Small intestine (tissue), 16 donors: ENCODE results near the gene ZNF304. TPM values are rescaled to one million over a fixed set of nuclear protein-coding genes. Genes with fewer than 3 reads are reported as not detected.

ENCODE experiments used
- DNase-seq, 2 donors: peaks; one replicate each; pipeline versions ENCODE4 v3.0.0 to v3.0.0-alpha.2; 2013
- FAIRE-seq: peaks from 2 replicates; lab custom pipeline; 2012; peaks lifted over from hg19 to GRCh38; lab: Jason Lieb, UNC
- H3K27ac ChIP-seq, 3 donors: one replicate each; pipeline ENCODE4 v1.5.1; 2013; ENCODE audit warnings: low read length in 2 of 3, mild to moderate bottlenecking in 2 of 3, control low read depth in 1 of 3, inconsistent platforms in 1 of 3, low read depth in 1 of 3, moderate library complexity in 1 of 3
- H3K27me3 ChIP-seq, 3 donors: one replicate each; pipeline ENCODE4 v1.6.1; 2013; ENCODE audit warnings: low read length in 3 of 3, inconsistent platforms in 1 of 3; ENCODE audit not compliant: control insufficient read depth in 3 of 3, insufficient read depth in 3 of 3
- H3K36me3 ChIP-seq, 3 donors: one replicate each; pipeline ENCODE4 v1.6.1; 2013; ENCODE audit warnings: low read length in 3 of 3, inconsistent platforms in 1 of 3, low read depth in 1 of 3, mild to moderate bottlenecking in 1 of 3, moderate library complexity in 1 of 3; ENCODE audit not compliant: control insufficient read depth in 3 of 3, insufficient read depth in 2 of 3
- H3K4me1 ChIP-seq, 3 donors: one replicate each; pipeline ENCODE4 v1.6.1; 2013; ENCODE audit warnings: low read length in 2 of 3, inconsistent platforms in 1 of 3, low read depth in 1 of 3, mild to moderate bottlenecking in 1 of 3, moderate library complexity in 1 of 3; ENCODE audit not compliant: control insufficient read depth in 3 of 3, insufficient read depth in 2 of 3
- H3K4me3 ChIP-seq, 3 donors: one replicate each; pipeline ENCODE4 v1.5.1; 2013; ENCODE audit warnings: low read length in 3 of 3, control low read depth in 1 of 3, inconsistent platforms in 1 of 3, low read depth in 1 of 3, mild to moderate bottlenecking in 1 of 3, moderate library complexity in 1 of 3
- H3K9me3 ChIP-seq, 2 donors: one replicate each; pipeline ENCODE4 v1.6.1; 2013; ENCODE audit warnings: low read depth in 1 of 2, low read length in 1 of 2; ENCODE audit not compliant: control insufficient read depth in 2 of 2, insufficient read depth in 1 of 2
- WGBS, 3 donors: extraction: QIAGEN DNeasy Blood & Tissue Kit; methylation state at CpG; one replicate each; pipeline ENCODE4 v1.1.7; 2013; 5-methylcytosine and 5-hydroxymethylcytosine counted together
- long read RNA-seq, 10 donors: transcript quantifications; one replicate each; lab custom pipeline, GENCODE V29; 2026
- polyA plus RNA-seq, 4 donors: library from polyadenylated mRNA; stranded (reverse) in 3 of 4; unstranded in 1 of 4; fragments of 200-250 nt in 3 of 4; fragments of 120-200 nt in 1 of 4; gene quantifications; one replicate each; pipeline versions ENCODE4 v1.2.1 to v1.2.3, GENCODE V29; 2013
- donor health status: healthy with polysubstance abuse.
- donor health status: control.
- donor health status: control.
- donor health status: Bipolar disorder and iron deficiency.
- donor health status: healthy.

Gene ZNF304
- polyA plus RNA-seq = 10 to 100 TPM in 1 of 4 donors, 1 to 10 TPM in 2, under 1 TPM in 1; 0.89 to 10.3 (median 1.9) TPM
- long read RNA-seq, donor 1, full-length matches to known transcripts = 8 of 8 reads
- long read RNA-seq, donor 1, partial matches to known transcripts = 0 of 8 reads
- long read RNA-seq, donor 1, other reads (novel, unspliced or antisense) = 0 of 8 reads
- long read RNA-seq, donor 2, full-length matches to known transcripts = 1 of 1 reads
- long read RNA-seq, donor 2, partial matches to known transcripts = 0 of 1 reads
- long read RNA-seq, donor 2, other reads (novel, unspliced or antisense) = 0 of 1 reads
- long read RNA-seq, donor 3 = 0 reads
- long read RNA-seq, donor 4 = 0 reads
- long read RNA-seq, donor 5, full-length matches to known transcripts = 1 of 1 reads
- long read RNA-seq, donor 5, partial matches to known transcripts = 0 of 1 reads
- long read RNA-seq, donor 5, other reads (novel, unspliced or antisense) = 0 of 1 reads
- long read RNA-seq, donor 6 = 0 reads
- long read RNA-seq, donor 7 = 0 reads
- long read RNA-seq, donor 8 = 0 reads
- long read RNA-seq, donor 9 = 0 reads
- long read RNA-seq, donor 10, full-length matches to known transcripts = 3 of 3 reads
- long read RNA-seq, donor 10, partial matches to known transcripts = 0 of 3 reads
- long read RNA-seq, donor 10, other reads (novel, unspliced or antisense) = 0 of 3 reads

- 2 to 5% (median 4%) methylated on average over 57 of the region's 57 CpGs for WGBS, 3 donors
- peak; percentile 95 to 97 for DNase-seq
- peak within 1 kb of the TSS; percentile 8 to 87 (median 84) for H3K27ac ChIP-seq
Observed at GRCh38 chr19:57350877-57351805, at the start of gene ZNF304. Gene ZNF304 (plus strand): TSS chr19:57351271. CDS start chr19:57351665, 394 bp downstream.

GRCh38 chr19:57302020-57302465 is 49.0 kb upstream of the ZNF304 start:
- Histone ChIP-seq H3K9me3 (no peaks in the 10 kb centered on the region), H3K27me3 (no peaks in the 10 kb centered on the region), H3K4me1 (no peaks in the 10 kb centered on the region), H3K27ac (no peak overlapping the region), H3K36me3 (peaks cover 0 to 28% (median 2%) of the 10 kb centered on the region in 3 donors), H3K4me3 (no peak overlapping the region)
- WGBS, 3 donors = 87 to 100% (median 93%) methylated on average over 1 of the region's 1 CpG
- DNase-seq (no peak), FAIRE-seq (no peak)

More at GRCh38 chr19:57350877-57351805, at the start of gene ZNF304:
- Histone ChIP-seq H3K36me3 (peaks cover 6 to 29% (median 18%) of the 10 kb centered on the region in 3 donors), H3K4me3 (peak within 1 kb of the TSS; percentile 66 to 100 (median 74)), H3K4me1 (peaks cover 2 to 10% (median 3%) of the 10 kb centered on the region in 3 donors), H3K27me3 (peaks cover 0 to 3% (median 0%) of the 10 kb centered on the region in 3 donors), H3K9me3 (no peaks in the 10 kb centered on the region)
- FAIRE-seq = no peak

- DNase-seq = no peak
- Histone ChIP-seq H3K9me3 (no peaks in the 10 kb centered on the region), H3K4me1 (no peaks in the 10 kb centered on the region), H3K27ac (no peak overlapping the region), H3K4me3 (no peak overlapping the region), H3K27me3 (no peaks in the 10 kb centered on the region), H3K36me3 (peaks cover 0 to 26% (median 2%) of the 10 kb centered on the region in 3 donors)
- 82 to 95% (median 83%) methylated on average over 7 of the region's 7 CpGs for WGBS, 3 donors
- FAIRE-seq = no peak
Observed at GRCh38 chr19:57302727-57303401, 48.2 kb upstream of the ZNF304 start.

- H3K27ac ChIP-seq = no peak overlapping the region
- no peak for DNase-seq
- no peaks in the 10 kb centered on the region for H3K9me3 ChIP-seq
- peaks cover 0 to 21% (median 2%) of the 10 kb centered on the region in 3 donors for H3K36me3 ChIP-seq
- no peak for FAIRE-seq
- no peak overlapping the region for H3K4me3 ChIP-seq
- WGBS, 3 donors = 3 to 51% (median 38%) methylated on average over 1 of the region's 1 CpG
- H3K4me1 ChIP-seq = no peaks in the 10 kb centered on the region
- no peaks in the 10 kb centered on the region for H3K27me3 ChIP-seq
Observed at GRCh38 chr19:57305056-57305455, 46.0 kb upstream of the ZNF304 start.

- Histone ChIP-seq H3K27ac (no peak overlapping the region), H3K9me3 (no peaks in the 10 kb centered on the region), H3K4me1 (no peaks in the 10 kb centered on the region), H3K4me3 (no peak overlapping the region), H3K36me3 (peaks cover 0 to 2% (median 0%) of the 10 kb centered on the region in 3 donors), H3K27me3 (peaks cover 0 to 3% (median 0%) of the 10 kb centered on the region in 3 donors)
- DNase-seq (no peak), FAIRE-seq (no peak)
Observed at GRCh38 chr19:57308514-57308913, 42.6 kb upstream of the ZNF304 start.

GRCh38 chr19:57310792-57311191 is 40.3 kb upstream of the ZNF304 start:
- FAIRE-seq = no peak
- Histone ChIP-seq H3K27me3 (peaks cover 0 to 3% (median 0%) of the 10 kb centered on the region in 3 donors), H3K4me3 (no peak overlapping the region), H3K4me1 (no peaks in the 10 kb centered on the region), H3K9me3 (no peaks in the 10 kb centered on the region), H3K36me3 (no peaks in the 10 kb centered on the region), H3K27ac (no peak overlapping the region)
- WGBS, 3 donors = 84 to 92% (median 87%) methylated on average over 2 of the region's 2 CpGs
- DNase-seq = no peak

- DNase-seq = no peak
- Histone ChIP-seq H3K4me3 (no peak overlapping the region), H3K36me3 (no peaks in the 10 kb centered on the region), H3K27me3 (peaks cover 0 to 28% (median 0%) of the 10 kb centered on the region in 3 donors), H3K27ac (no peak overlapping the region), H3K4me1 (no peaks in the 10 kb centered on the region), H3K9me3 (peaks cover 0 to 1% of the 10 kb centered on the region in 2 donors)
- FAIRE-seq = no peak
- WGBS, 3 donors = 60 to 66% (median 60%) methylated on average over 4 of the region's 4 CpGs
Observed at GRCh38 chr19:57314146-57314545, 36.9 kb upstream of the ZNF304 start.
